Panc1 (cell line): ENCODE measurements around the gene CACNA1I. TPM values are rescaled to one million over a fixed set of nuclear protein-coding genes. Genes with fewer than 3 reads are reported as not detected.

Source experiments
- ATAC-seq: fragments of 200-7000 bp; cut with Tn5 transposase; 2 replicates; pipeline ENCODE4 v1.9.1; 2020; ENCODE audit warnings: mild to moderate bottlenecking, moderate library complexity
- BruUV-seq: library from RNA; stranded (reverse); fragments of 400-500 nt; replicated peaks from 2 replicates; lab custom pipeline; 2021; lab: Mats Ljungman, UMichigan
- CTCF ChIA-PET: fragments of 300-600 bp; sonication (Branson Sonifier 250); formaldehyde crosslinking; loops from one replicate; lab custom pipeline; 2022; ENCODE audit warnings: antibody characterized with exemption; lab: Charles Lee
- POLR2A ChIA-PET: fragments of 300-600 bp; sonication (Branson Sonifier 250); formaldehyde crosslinking; loops from one replicate; lab custom pipeline; 2022; ENCODE audit warnings: antibody characterized with exemption; lab: Charles Lee
- DNase-seq: peaks from one replicate; pipeline ENCODE4 v3.0.0-alpha.2; 2010; ENCODE audit warnings: low read depth, low spot score
- H3K27ac ChIP-seq: 2 replicates; pipeline ENCODE4 v1.5.1; 2011; ENCODE audit warnings: mild to moderate bottlenecking, low read length, inconsistent platforms
- H3K27me3 ChIP-seq: fragments of 200-500 bp; sonication (Bioruptor generic); 2 replicates; pipeline ENCODE4 v1.6.0; 2014; ENCODE audit warnings: low read length, inconsistent platforms; ENCODE audit not compliant: control insufficient read depth, insufficient read depth
- H3K36me3 ChIP-seq: fragments of 200-500 bp; sonication (Bioruptor generic); 2 replicates; pipeline ENCODE4 v1.5.1; 2014; ENCODE audit warnings: inconsistent platforms, mild to moderate bottlenecking, low read length, moderate library complexity; ENCODE audit not compliant: control insufficient read depth, insufficient read depth
- H3K4me1 ChIP-seq: 2 replicates; pipeline ENCODE4 v1.5.1; 2011; ENCODE audit warnings: inconsistent platforms, mild to moderate bottlenecking, low read length, moderate library complexity; ENCODE audit not compliant: control insufficient read depth, insufficient read depth
- H3K4me3 ChIP-seq, 2 experiments: 2 replicates each; pipeline ENCODE4 v1.5.1; 2011 to 2012; ENCODE audit warnings: low read depth in 2 of 2, low read length in 2 of 2, mild to moderate bottlenecking in 2 of 2, inconsistent platforms in 1 of 2, moderate library complexity in 1 of 2
- H3K9me3 ChIP-seq: fragments of 200-500 bp; sonication (Bioruptor generic); 2 replicates; pipeline ENCODE4 v1.5.1; 2014; ENCODE audit warnings: low read depth, mild to moderate bottlenecking, inconsistent platforms, low read length, moderate library complexity; ENCODE audit not compliant: control insufficient read depth, insufficient read depth
- CTCF ChIP-seq: fragments of 450-650 bp; IDR thresholded peaks from 2 replicates; pipeline ENCODE4 v1.5.1; 2017; ENCODE audit warnings: mild to moderate bottlenecking
- POLR2AphosphoS5 ChIP-seq: IDR thresholded peaks from 2 replicates; pipeline ENCODE4 v1.6.1; 2012; ENCODE audit warnings: mild to moderate bottlenecking, low read depth, low read length, moderate library complexity
- REST ChIP-seq, 2 experiments: IDR thresholded peaks; 2 replicates each; pipeline ENCODE4 v1.6.1; 2011 to 2012; ENCODE audit warnings: low read depth in 2 of 2, control low read depth in 1 of 2, low read length in 1 of 2, mild to moderate bottlenecking in 1 of 2, moderate library complexity in 1 of 2; ENCODE audit not compliant: insufficient read depth in 1 of 2
- SIN3A ChIP-seq: IDR thresholded peaks from 2 replicates; pipeline ENCODE4 v1.6.1; 2012; ENCODE audit warnings: low read depth, mild to moderate bottlenecking, low read length, moderate library complexity, borderline replicate concordance; ENCODE audit not compliant: insufficient read depth
- TCF7L2 ChIP-seq: IDR thresholded peaks from 2 replicates; pipeline ENCODE4 v1.6.1; 2011; ENCODE audit warnings: mild to moderate bottlenecking, low read depth, low read length, inconsistent platforms
- in situ Hi-C: cut with HindIII; loops from 2 replicates; pipeline ENCODE4 v1.10.0; 2016; ENCODE audit warnings: low sequenced_read_pairs, low pct_unique_long_range_greater_than_20kb
- intact Hi-C: fragments of 100-400 bp; cut with micrococcal nuclease; formaldehyde crosslinking; loops from one replicate; pipeline ENCODE4 v1.10.0; 2022; ENCODE audit not compliant: unreplicated experiment
- total RNA-seq: library from RNA; stranded (reverse); gene quantifications from one replicate; pipeline ENCODE4 v1.2.1, GENCODE V29; 2021; ENCODE audit not compliant: unreplicated experiment

CACNA1I gene
- total RNA-seq, 1 experiment from 2014 or later, result 0.23 TPM

DNA sequence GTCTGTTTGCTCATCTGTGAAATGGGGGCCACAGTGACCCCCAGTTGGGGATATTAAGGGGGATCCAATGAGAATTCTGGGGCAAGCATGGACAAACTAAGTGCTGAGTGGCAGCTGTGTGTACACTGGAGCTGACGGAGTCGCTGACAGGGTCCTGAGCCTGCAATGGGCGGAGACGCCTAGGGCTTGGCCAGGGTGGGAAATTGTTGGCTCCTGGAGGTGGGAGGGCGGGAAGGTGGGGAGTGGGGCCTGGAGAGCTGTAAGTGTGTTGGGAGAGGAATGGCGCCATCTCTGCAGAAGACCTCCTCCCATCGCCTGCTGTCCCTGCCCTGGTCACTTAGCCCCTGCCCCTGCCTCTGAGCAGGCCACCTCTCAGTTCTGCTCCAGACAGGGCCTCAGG, 7.3 kb downstream of the CACNA1I start:
- ATAC-seq (no peak), DNase-seq (no peak)
- no peaks in the 10 kb centered on the region for H3K36me3 ChIP-seq
- ChIA-PET POLR2A (interaction anchor here (0.5 kb wide), 1 partner anchor 13 kb away, joined by 3 read pairs; no protein-coding TSS in a partner anchor), CTCF (no interaction called here)
- H3K27me3 ChIP-seq, result no peaks in the 10 kb centered on the region
- BruUV-seq, result no TSS peak
- intact Hi-C loops, result no loop called here
- peaks cover 4% of the 10 kb centered on the region; the same call in 1 of the 2 replicates for H3K4me1 ChIP-seq
- H3K27ac ChIP-seq, result no peak overlapping the region
- H3K4me3 ChIP-seq, result no peak overlapping the region
- in situ Hi-C loops, result no loop called here
- H3K9me3 ChIP-seq, result no peaks in the 10 kb centered on the region
- TF ChIP-seq SIN3A (no peak), REST (IDR thresholded peaks at IDR 0.05; ENCODE audit: insufficient read depth in 1 of 2, low read depth in 2 of 2, low read length in 1 of 2) (no peak), POLR2AphosphoS5 (no peak), CTCF (no peak), TCF7L2 (no peak)

GRCh38 chr22:39580006-39580441, 9.5 kb downstream of the CACNA1I start:
- ATAC-seq (no peak), DNase-seq (no peak)
- H3K27ac ChIP-seq, result no peak overlapping the region
- no peaks in the 10 kb centered on the region for H3K36me3 ChIP-seq
- no peaks in the 10 kb centered on the region for H3K4me1 ChIP-seq
- H3K4me3 ChIP-seq, result no peak overlapping the region
- intact Hi-C loops (no loop called here), in situ Hi-C loops (no loop called here)
- TF ChIP-seq POLR2AphosphoS5 (no peak), REST (IDR thresholded peaks at IDR 0.05; ENCODE audit: insufficient read depth in 1 of 2, low read depth in 2 of 2, low read length in 1 of 2) (no peak)
- H3K27me3 ChIP-seq, result no peaks in the 10 kb centered on the region
- POLR2A ChIA-PET, result no interaction called here
- CTCF ChIA-PET, result no interaction called here
- no peaks in the 10 kb centered on the region for H3K9me3 ChIP-seq
- no TSS peak for BruUV-seq
